IPS DF 4.7 (cell line): ENCODE measurements around the gene SPAG16.

Experiments
- DNase-seq: peaks from one replicate; pipeline ENCODE4 v3.0.0-alpha.2; 2013; ENCODE audit warnings: low spot score; ENCODE audit errors: extremely low read depth

Gene SPAG16

GRCh38 chr2:214246417-214246816, 962.2 kb downstream of the SPAG16 start:
- DNase-seq = no peak

DNA sequence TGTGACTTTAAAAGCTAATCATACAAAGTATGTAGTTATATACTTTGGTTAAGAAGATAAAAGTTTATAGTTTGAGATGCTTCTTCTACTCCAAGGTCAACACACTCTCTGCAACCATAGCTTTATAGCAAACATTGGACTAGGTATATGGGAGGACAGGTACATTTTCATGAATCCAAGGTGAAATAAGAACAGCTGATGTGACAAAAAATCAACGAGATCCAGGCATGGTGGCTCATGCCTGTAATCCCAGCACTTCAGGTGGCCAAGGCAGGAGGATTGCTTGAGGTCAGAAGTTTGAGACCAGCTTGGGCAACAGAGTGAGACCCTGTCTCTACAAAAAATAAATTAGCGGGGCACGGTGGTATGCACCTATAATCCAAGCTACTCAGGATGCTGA, 963.3 kb downstream of the SPAG16 start:
- no peak for DNase-seq

- DNase-seq = no peak
Measured at GRCh38 chr2:214255046-214255445, 970.8 kb downstream of the SPAG16 start.

- no peak for DNase-seq
Measured at GRCh38 chr2:214261683-214262082, 977.4 kb downstream of the SPAG16 start.

- no peak for DNase-seq
Measured at GRCh38 chr2:214264171-214264570, 979.9 kb downstream of the SPAG16 start.

- no peak for DNase-seq
Measured at GRCh38 chr2:214265991-214266489, 981.8 kb downstream of the SPAG16 start.

- no peak for DNase-seq
Measured at GRCh38 chr2:214277880-214278279, 993.6 kb downstream of the SPAG16 start.

- no peak for DNase-seq
Measured at GRCh38 chr2:214286011-214286410, 1001.7 kb downstream of the SPAG16 start.

GRCh38 chr2:214293593-214293992, 1009.3 kb downstream of the SPAG16 start:
- no peak for DNase-seq

DNA sequence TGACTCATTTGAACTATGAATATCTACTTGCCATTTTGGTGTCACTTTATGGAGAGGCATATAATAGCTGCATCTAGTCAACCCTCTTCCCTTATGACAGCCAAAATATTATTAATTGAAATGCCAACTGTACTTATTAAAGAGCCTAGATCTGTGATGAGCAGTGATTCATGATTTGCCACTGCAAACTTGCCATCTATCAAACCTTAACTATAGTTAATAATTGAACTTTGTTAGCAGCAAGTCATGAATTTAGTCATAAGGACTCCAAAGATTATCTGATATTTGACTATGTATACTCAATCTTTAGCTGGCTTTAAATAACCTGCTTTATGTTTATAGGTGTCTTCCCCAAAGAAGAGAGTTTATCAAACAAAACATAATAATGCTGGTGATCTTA, 1010.2 kb downstream of the SPAG16 start:
- no peak for DNase-seq

DNA sequence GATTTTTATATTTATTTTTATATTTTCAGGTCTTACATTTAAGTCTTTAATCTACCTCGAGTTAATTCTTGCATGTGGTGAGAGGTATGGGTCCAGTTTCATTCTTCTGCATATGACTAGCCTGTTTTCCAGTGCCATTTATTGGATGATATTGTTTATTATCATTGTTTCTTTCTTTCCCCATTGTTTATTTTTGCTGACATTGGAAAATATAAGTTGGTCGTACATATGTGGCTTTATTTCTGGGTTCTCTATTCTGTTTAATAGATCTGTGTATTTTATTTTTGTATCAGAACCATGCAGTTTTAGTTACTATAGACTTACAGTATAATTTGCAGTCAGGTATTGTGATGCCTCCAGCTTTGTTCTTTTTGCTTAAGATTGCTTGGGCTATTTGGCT, 1013.2 kb downstream of the SPAG16 start:
- no peak for DNase-seq

- no peak for DNase-seq
Measured at GRCh38 chr2:214310319-214310718, 1026.1 kb downstream of the SPAG16 start.

DNA sequence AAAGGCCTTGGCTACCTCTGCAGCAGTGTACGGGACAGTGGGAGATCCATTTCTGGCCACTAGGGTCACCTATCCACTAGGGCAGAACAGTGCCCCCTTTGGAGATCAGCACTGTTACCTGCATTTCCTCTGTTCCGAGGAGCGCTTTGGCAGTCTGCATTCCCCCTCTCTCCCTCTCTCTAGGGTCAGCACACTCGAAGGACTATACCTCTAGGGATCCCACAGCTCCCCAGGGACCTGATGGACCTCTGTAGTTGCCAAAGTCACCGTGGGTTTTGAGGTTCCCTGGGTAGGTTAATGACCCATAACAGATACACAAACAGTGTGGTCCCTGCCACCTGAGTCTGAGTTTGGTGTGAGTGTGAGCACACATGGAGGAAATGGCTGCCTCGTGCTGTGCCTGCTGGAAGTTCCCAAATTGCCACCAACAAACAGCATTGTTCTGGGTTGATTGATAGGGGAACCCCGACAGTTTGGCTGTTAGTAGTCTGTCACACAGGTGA, 1026.8 kb downstream of the SPAG16 start:
- peak; percentile 36 for DNase-seq

DNA sequence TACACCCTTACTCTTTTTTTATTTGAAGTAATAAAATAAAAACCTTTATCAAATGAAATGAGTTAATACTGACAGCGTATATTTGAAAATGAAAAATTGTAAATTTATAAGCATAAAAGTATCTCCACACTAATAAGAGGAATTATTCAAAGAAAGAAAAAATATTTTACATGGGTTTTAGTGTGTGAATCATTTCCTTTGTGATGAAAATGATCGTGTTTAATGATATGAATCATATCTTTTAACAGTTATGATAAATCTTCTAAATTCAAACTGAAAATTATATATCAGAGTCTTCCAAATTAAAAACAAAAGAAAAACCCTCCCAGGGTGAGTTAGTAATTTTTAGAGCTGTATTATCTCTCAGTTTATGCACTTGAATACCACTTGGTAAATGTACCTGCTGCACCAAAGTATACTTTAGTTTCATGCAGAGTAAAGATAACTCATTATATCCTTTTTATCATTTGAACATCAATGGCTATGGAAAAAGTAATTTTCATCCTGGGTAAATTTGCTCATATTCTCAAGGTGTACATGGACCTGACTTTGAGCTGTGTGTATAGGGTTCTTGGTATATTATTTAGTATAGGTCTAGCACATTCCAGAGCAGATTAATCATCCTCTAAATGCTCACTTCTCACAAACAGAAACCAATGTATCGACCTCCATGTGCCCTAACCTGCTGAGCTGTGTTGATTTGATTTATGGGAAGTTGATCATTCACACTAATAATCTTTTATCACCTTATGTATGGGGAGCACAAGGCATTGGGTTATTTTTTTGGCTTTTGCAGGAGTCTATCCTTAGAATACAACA, 1027.9 kb downstream of the SPAG16 start:
- DNase-seq = no peak

DNA sequence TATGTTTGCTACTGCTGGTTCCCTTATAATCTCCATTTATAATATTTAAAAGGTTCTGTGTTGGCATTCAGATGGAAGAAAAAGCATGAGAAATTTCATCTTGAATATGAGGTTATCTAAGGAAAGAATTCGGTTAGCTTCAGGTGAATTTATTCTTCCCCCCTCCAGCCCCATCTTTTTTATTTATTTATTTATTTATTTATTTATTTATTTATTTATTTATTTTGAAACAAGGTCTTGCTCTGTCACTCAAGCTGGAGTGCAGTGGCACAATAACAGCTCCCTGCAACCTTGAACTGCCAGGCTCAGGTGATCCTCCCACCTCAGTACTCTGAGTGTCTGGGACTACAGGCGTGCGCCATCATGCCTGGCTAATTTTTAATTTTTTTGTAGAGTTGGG, 1031.1 kb downstream of the SPAG16 start:
- DNase-seq = no peak

GRCh38 chr2:214320211-214320610, 1035.9 kb downstream of the SPAG16 start:
- DNase-seq = no peak

GRCh38 chr2:214322662-214323061, 1038.4 kb downstream of the SPAG16 start:
- DNase-seq = no peak

- DNase-seq = no peak
Measured at GRCh38 chr2:214325404-214325803, 1041.1 kb downstream of the SPAG16 start.

DNA sequence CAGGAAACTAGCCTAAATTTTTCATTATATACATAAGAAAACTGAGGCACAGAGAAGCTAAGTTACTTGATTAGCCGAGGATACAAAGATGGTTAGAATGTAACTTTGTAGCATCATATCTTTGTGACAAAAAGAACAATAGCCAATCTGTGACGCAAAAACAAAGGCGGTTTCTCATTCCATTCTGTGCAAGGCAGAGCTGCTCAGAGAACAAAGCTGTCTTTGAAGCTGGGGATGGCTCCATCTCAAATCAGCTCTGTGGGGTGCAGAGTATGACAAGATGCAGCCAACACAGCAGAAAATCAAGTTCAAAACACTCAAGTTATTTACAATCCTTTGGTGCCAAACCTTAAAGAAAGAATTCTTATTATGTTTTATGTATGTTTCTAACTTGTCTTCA, 1044.7 kb downstream of the SPAG16 start:
- DNase-seq = no peak

DNA sequence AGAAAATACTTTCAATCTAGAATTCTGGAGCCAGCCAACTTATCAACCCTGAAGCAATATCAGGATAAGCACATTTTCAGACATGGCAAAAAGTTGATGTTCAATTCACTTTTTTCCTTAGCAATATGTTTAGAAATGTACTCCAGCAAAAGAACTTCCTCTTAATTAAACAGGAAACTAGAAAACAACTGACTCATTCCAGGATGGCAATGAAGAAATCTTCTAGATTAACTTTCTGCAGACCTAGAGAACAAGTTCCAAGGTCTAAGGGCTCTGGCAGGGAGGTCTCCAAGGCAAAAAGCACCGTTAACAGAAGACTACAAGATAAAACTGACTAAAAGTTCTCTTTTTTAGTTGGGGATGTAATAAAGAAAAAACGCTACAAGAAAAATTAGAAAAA, 1057.4 kb downstream of the SPAG16 start:
- no peak for DNase-seq

GRCh38 chr2:214358506-214358905, 1074.2 kb downstream of the SPAG16 start:
- no peak for DNase-seq

DNA sequence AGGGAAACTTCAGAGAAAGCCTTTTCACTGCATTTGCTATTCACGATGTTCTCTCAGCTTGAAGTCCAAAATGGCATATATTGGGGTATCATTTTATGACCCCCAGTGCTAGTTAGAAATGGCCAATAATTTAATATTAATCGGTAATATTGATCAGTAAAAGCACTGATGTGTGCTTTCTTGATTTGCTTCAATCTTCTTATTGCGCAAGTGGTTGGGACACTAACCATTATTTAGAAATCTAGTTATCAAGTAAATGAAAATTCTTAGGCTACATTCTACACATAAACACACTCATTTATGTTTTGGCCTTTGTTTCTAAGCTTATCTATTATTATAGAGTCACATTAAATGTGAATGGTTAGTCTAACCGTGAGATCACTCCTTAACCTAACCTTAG, 1076.9 kb downstream of the SPAG16 start:
- DNase-seq = no peak

GRCh38 chr2:214365549-214365948, 1081.3 kb downstream of the SPAG16 start:
- no peak for DNase-seq
